ENCODE data around the gene TEC. TPM values are rescaled to one million over a fixed set of nuclear protein-coding genes. Genes with fewer than 3 reads are reported as not detected.

Gene TEC
- total RNA-seq, 1 donor from 2014 or later, result 0.35 TPM

DNA sequence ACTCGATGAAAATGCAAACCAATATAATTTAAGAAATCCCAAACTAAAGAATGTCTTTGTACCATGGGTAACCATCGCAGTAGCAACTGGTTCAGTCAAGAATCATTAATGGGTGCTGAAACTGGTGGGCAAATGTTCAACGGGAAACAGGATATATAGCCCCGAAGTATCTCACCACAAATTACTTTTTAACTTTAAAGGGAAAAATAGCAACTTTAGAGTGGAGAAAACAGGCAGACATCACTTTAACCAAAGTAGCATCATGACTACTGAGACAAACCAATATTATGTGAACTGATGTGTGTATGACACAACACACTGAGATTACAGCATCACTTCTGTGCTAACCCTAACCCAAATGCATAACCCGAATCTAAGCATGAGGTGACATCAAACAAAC lies 37.9 kb upstream of the TEC start:
- DNase-seq (ENCODE audit: low spot score), result no peak
- H3K27ac Mint-ChIP-seq (ENCODE audit: unreplicated experiment), result no peak overlapping the region
- H3K9me3 Mint-ChIP-seq (ENCODE audit: low read depth), result no peaks in the 10 kb centered on the region
- H3K27me3 Mint-ChIP-seq (ENCODE audit: low read depth), result peaks cover 2% of the 10 kb centered on the region
- peaks cover 7% of the 10 kb centered on the region for H3K4me1 Mint-ChIP-seq (ENCODE audit: low read depth)
- no peak overlapping the region for H3K4me3 Mint-ChIP-seq (ENCODE audit: unreplicated experiment)
- TF ChIP-seq, protein P1, sequence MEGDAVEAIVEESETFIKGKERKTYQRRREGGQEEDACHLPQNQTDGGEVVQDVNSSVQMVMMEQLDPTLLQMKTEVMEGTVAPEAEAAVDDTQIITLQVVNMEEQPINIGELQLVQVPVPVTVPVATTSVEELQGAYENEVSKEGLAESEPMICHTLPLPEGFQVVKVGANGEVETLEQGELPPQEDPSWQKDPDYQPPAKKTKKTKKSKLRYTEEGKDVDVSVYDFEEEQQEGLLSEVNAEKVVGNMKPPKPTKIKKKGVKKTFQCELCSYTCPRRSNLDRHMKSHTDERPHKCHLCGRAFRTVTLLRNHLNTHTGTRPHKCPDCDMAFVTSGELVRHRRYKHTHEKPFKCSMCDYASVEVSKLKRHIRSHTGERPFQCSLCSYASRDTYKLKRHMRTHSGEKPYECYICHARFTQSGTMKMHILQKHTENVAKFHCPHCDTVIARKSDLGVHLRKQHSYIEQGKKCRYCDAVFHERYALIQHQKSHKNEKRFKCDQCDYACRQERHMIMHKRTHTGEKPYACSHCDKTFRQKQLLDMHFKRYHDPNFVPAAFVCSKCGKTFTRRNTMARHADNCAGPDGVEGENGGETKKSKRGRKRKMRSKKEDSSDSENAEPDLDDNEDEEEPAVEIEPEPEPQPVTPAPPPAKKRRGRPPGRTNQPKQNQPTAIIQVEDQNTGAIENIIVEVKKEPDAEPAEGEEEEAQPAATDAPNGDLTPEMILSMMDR (IDR thresholded peaks at IDR 0.05), result no peak
- H3K36me3 Mint-ChIP-seq (ENCODE audit: low read depth), result no peaks in the 10 kb centered on the region

DNA sequence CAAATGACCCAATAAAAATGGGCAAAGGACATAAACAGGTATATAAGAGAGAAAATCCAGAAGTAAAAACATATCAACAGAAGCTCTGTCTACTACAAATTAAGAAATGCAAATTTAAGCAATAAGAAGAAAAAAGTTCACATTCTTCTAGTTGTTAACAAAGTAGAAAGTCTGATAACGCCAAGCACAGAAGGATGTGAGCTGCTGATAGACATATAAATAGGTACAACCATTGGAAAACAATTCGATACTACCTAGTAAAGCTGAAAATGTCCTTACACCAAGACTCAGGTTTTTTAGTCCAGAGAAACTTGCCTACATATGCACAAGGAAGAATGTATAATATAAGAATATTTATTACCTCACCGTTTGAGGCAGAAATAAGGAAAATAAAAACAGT lies 35.9 kb upstream of the TEC start:
- no peak overlapping the region for H3K4me3 Mint-ChIP-seq (ENCODE audit: unreplicated experiment)
- TF ChIP-seq, protein P1 (IDR thresholded peaks at IDR 0.05), result no peak
- no peaks in the 10 kb centered on the region for H3K9me3 Mint-ChIP-seq (ENCODE audit: low read depth)
- peaks cover 4% of the 10 kb centered on the region for H3K4me1 Mint-ChIP-seq (ENCODE audit: low read depth)
- no peak for DNase-seq (ENCODE audit: low spot score)
- H3K27ac Mint-ChIP-seq (ENCODE audit: unreplicated experiment), result no peak overlapping the region
- H3K36me3 Mint-ChIP-seq (ENCODE audit: low read depth), result no peaks in the 10 kb centered on the region
- H3K27me3 Mint-ChIP-seq (ENCODE audit: low read depth), result peaks cover 2% of the 10 kb centered on the region

DNA sequence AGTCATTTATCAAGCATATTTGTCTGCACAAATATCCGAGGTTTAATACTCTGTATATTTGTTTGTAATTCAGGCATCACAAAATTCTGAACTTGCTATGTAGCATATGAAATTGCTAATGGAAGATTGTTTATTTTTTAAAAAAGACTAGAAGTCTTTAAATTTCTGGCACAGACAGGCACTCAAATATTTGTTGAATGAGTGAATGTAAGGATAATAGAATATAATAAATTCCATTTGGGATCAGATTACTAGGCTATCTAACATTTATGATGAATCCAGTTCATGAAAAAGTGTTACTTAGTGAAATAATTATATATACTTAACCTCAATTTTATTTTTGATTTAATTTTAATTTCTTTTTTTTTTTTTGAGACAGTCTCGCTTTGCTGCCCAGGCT lies 30.4 kb upstream of the TEC start:
- TF ChIP-seq, protein P1 (IDR thresholded peaks at IDR 0.05), result no peak
- no peak for DNase-seq (ENCODE audit: low spot score)
- Mint-ChIP-seq H3K4me3 (ENCODE audit: unreplicated experiment) (no peak overlapping the region), H3K9me3 (ENCODE audit: low read depth) (no peaks in the 10 kb centered on the region), H3K27me3 (ENCODE audit: low read depth) (peaks cover 2% of the 10 kb centered on the region), H3K4me1 (ENCODE audit: low read depth) (peaks cover 16% of the 10 kb centered on the region), H3K27ac (ENCODE audit: unreplicated experiment) (no peak overlapping the region), H3K36me3 (ENCODE audit: low read depth) (no peaks in the 10 kb centered on the region)

DNA sequence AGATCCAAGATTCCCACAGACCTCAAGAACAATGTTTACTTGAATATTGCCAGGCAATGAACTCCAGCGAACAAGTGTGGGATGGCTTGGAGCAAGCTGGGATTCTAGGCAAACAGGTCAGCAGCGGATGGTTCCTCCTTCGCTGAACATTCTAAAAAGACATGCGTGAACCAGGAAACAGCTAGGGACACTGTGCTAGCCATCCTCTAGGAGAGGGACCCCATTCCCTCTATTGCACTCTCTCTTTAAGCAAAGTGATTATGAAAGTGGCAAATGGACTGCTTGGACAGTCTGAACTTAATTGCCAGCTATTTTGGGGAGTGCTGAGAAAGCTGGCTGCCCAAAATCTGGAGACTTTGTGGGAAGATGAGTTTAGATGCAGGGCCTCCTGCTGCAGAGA lies 29.9 kb upstream of the TEC start:
- Mint-ChIP-seq H3K27me3 (ENCODE audit: low read depth) (no peaks in the 10 kb centered on the region), H3K27ac (ENCODE audit: unreplicated experiment) (no peak overlapping the region), H3K9me3 (ENCODE audit: low read depth) (no peaks in the 10 kb centered on the region), H3K4me3 (ENCODE audit: unreplicated experiment) (no peak overlapping the region), H3K4me1 (ENCODE audit: low read depth) (peaks cover 16% of the 10 kb centered on the region), H3K36me3 (ENCODE audit: low read depth) (no peaks in the 10 kb centered on the region)
- TF ChIP-seq, protein P1 (IDR thresholded peaks at IDR 0.05), result no peak
- DNase-seq (ENCODE audit: low spot score), result no peak

DNA sequence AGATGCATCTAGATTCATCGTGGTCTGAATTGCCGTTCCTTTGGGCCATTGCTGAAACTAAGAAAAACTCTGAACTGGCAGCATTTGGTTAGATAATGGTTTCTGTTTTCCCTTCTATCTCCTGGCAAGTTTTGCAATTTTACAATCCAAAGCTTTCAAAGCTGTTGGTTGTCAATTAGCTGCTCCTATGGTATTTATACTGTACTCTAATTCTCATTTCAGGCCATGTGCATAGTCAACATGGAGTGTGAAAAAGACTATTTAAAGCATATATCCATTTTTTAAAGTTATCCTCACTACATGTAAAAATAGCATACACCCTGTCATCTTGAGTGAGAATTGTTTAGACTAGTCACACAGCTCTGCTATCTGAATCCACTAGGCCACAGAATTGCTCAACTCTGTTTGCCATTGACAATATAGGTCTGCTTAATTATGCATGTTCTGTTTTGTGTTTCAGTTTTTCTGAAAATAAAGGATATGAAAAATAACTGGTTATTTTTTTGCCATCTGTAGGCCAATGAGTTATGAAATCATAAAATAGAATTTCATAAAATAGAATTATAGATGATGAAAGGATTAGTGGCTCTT lies 27.7 kb upstream of the TEC start:
- no peak for DNase-seq (ENCODE audit: low spot score)
- no peaks in the 10 kb centered on the region for H3K27me3 Mint-ChIP-seq (ENCODE audit: low read depth)
- TF ChIP-seq, protein P1 (IDR thresholded peaks at IDR 0.05), result no peak
- H3K36me3 Mint-ChIP-seq (ENCODE audit: low read depth), result no peaks in the 10 kb centered on the region
- H3K27ac Mint-ChIP-seq (ENCODE audit: unreplicated experiment), result no peak overlapping the region
- H3K4me1 Mint-ChIP-seq (ENCODE audit: low read depth), result peaks cover 16% of the 10 kb centered on the region
- no peak overlapping the region for H3K4me3 Mint-ChIP-seq (ENCODE audit: unreplicated experiment)
- H3K9me3 Mint-ChIP-seq (ENCODE audit: low read depth), result no peaks in the 10 kb centered on the region
